Measurements from ENCODE around the gene MYO3B.

MYO3B gene

GRCh38 chr2:170165129-170165528 is 12.8 kb upstream of the MYO3B start:
- no peak for DNase-seq (ENCODE audit: low read depth)
- no peak overlapping the region for H3K4me3 ChIP-seq (ENCODE audit: low read depth, low read length)
- TF ChIP-seq CTCF (IDR thresholded peaks at IDR 0.05; ENCODE audit: low read depth, low read length) (no peak), POLR2A (IDR thresholded peaks at IDR 0.05; ENCODE audit: extremely low read depth, insufficient read length) (no peak), MAX (IDR thresholded peaks at IDR 0.05; ENCODE audit: low read depth, low read length) (no peak), MYC (IDR thresholded peaks at IDR 0.05; ENCODE audit: low read depth, low read length) (no peak)

GRCh38 chr2:170166735-170167134 is 11.2 kb upstream of the MYO3B start:
- TF ChIP-seq CTCF (IDR thresholded peaks at IDR 0.05; ENCODE audit: low read depth, low read length): no peak
- DNase-seq (ENCODE audit: low read depth): no peak
- no peak overlapping the region for H3K4me3 ChIP-seq (ENCODE audit: low read depth, low read length)

GRCh38 chr2:170170281-170171040 is 7.5 kb upstream of the MYO3B start:
- TF ChIP-seq MAX (IDR thresholded peaks at IDR 0.05; ENCODE audit: low read depth, low read length) (no peak), CTCF (IDR thresholded peaks at IDR 0.05; ENCODE audit: low read depth, low read length) (no peak), MYC (IDR thresholded peaks at IDR 0.05; ENCODE audit: low read depth, low read length) (no peak), POLR2A (IDR thresholded peaks at IDR 0.05; ENCODE audit: extremely low read depth, insufficient read length) (no peak)
- no peak for DNase-seq (ENCODE audit: low read depth)
- no peak overlapping the region for H3K4me3 ChIP-seq (ENCODE audit: low read depth, low read length)

GRCh38 chr2:170176212-170176611 is 1.7 kb upstream of the MYO3B start:
- TF ChIP-seq MYC (IDR thresholded peaks at IDR 0.05; ENCODE audit: low read depth, low read length) (no peak), MAX (IDR thresholded peaks at IDR 0.05; ENCODE audit: low read depth, low read length) (no peak), CTCF (IDR thresholded peaks at IDR 0.05; ENCODE audit: low read depth, low read length) (no peak), POLR2A (IDR thresholded peaks at IDR 0.05; ENCODE audit: extremely low read depth, insufficient read length) (no peak)
- no peak overlapping the region for H3K4me3 ChIP-seq (ENCODE audit: low read depth, low read length)
- DNase-seq (ENCODE audit: low read depth): no peak

- no peak for TF ChIP-seq MAX (IDR thresholded peaks at IDR 0.05; ENCODE audit: low read depth, low read length)
- no peak for TF ChIP-seq MYC (IDR thresholded peaks at IDR 0.05; ENCODE audit: low read depth, low read length)
- no peak for TF ChIP-seq CTCF (IDR thresholded peaks at IDR 0.05; ENCODE audit: low read depth, low read length)
- TF ChIP-seq POLR2A (IDR thresholded peaks at IDR 0.05; ENCODE audit: extremely low read depth, insufficient read length): no peak
- H3K4me3 ChIP-seq (ENCODE audit: low read depth, low read length): no peak overlapping the region
- DNase-seq (ENCODE audit: low read depth): no peak
Observed at GRCh38 chr2:170180031-170180566, 2.2 kb downstream of the MYO3B start.

All from NB4 (cell line).